GM12878 (cell line): ENCODE data around the gene DPP6. TPM values are rescaled to one million over a fixed set of nuclear protein-coding genes. Genes with fewer than 3 reads are reported as not detected.

Source experiments
- ASH2L ChIP-seq: fragments of 300-600, 200-600 bp; sonication (generic); IDR thresholded peaks from 2 replicates; pipeline ENCODE4 v1.6.1; 2017; ENCODE audit warnings: low read depth, mild to moderate bottlenecking, borderline replicate concordance
- ATF2 ChIP-seq: IDR thresholded peaks from 2 replicates; pipeline ENCODE4 v1.6.1; 2012; ENCODE audit warnings: low read length, inconsistent platforms
- ATF3 ChIP-seq: IDR thresholded peaks from 2 replicates; pipeline ENCODE4 v1.6.1; 2011; ENCODE audit warnings: low read depth, mild to moderate bottlenecking, low read length, moderate library complexity, borderline replicate concordance; ENCODE audit errors: extremely low read depth
- BHLHE40 ChIP-seq, 2 experiments: fragments of 450-650 bp in 1 of 2; IDR thresholded peaks; 2 replicates each; pipeline ENCODE4 v1.6.1; 2011 to 2017; ENCODE audit warnings: low read depth in 2 of 2, borderline replicate concordance in 1 of 2, improper control_type of control experiment in 1 of 2, low read length in 1 of 2, mild to moderate bottlenecking in 1 of 2
- CHD1 ChIP-seq: IDR thresholded peaks from 2 replicates; pipeline ENCODE4 v1.6.1; 2012; ENCODE audit warnings: low read depth, low read length, improper control_type of control experiment
- HDAC6 ChIP-seq: fragments of 200-600 bp; sonication (generic); IDR thresholded peaks from one replicate; pipeline ENCODE4 v1.8.0; 2017; ENCODE audit warnings: antibody characterized with exemption; ENCODE audit not compliant: unreplicated experiment
- IRF5 ChIP-seq: fragments of 450-650 bp; IDR thresholded peaks from 2 replicates; pipeline ENCODE4 v1.6.1; 2017; ENCODE audit warnings: borderline replicate concordance
- MYB ChIP-seq: fragments of 150-350 bp; IDR thresholded peaks from 2 replicates; pipeline ENCODE4 v1.6.1; 2014; ENCODE audit warnings: mild to moderate bottlenecking, low read depth, low read length, borderline replicate concordance
- NFYA ChIP-seq: IDR thresholded peaks from 2 replicates; pipeline ENCODE4 v1.6.1; 2011; ENCODE audit warnings: low read depth, mild to moderate bottlenecking, low read length, improper control_type of control experiment, borderline replicate concordance
- PRDM15 ChIP-seq: fragments of 450-650 bp; formaldehyde crosslinking; IDR thresholded peaks from 2 replicates; pipeline ENCODE4 v1.4.0; 2020; ENCODE audit warnings: mild to moderate bottlenecking, moderate library complexity
- RBBP5 ChIP-seq: fragments of 200-600 bp; sonication (generic); conservative IDR thresholded peaks from 2 replicates; pipeline ENCODE4 v1.6.1; 2016
- TAF1 ChIP-seq: IDR thresholded peaks from 2 replicates; pipeline ENCODE4 v1.6.1; 2011; ENCODE audit warnings: mild to moderate bottlenecking, low read depth, low read length, borderline replicate concordance
- TARDBP ChIP-seq: IDR thresholded peaks from 2 replicates; pipeline ENCODE4 v1.6.1; 2016; ENCODE audit warnings: borderline replicate concordance
- polyA plus RNA-seq, 11 experiments: library from polyadenylated mRNA; depleted of rRNA in 4 of 11; unstranded in 6 of 11; stranded (reverse) in 5 of 11; fragments of >200 nt; fragmentation: Nextera tagmentation in 4 of 11; fragmentation: Illumina TruSeq in 1 of 11; extraction: Ambion mirVana in 4 of 11; extraction: Trizol in 1 of 11; gene quantifications; 1 replicate in 1 of 11; 2 replicates in 10 of 11; pipeline versions ENCODE4 v1.2.1 to v1.2.3, GENCODE V29; 2011 to 2016; ENCODE audit warnings: inconsistent platforms in 2 of 11, missing spikeins in 2 of 11, low read depth in 1 of 11
- total RNA-seq, 4 experiments: library from RNA; depleted of rRNA in 3 of 4; stranded (reverse); fragments of >200 nt in 3 of 4; fragmentation: Illumina TruSeq in 1 of 4; extraction: Trizol in 1 of 4; gene quantifications; 2 replicates each; pipeline versions ENCODE4 v1.2.1 to v1.2.3, GENCODE V29; 2013 to 2021
- TF ChIP-seq, protein P1 (sequence below): fragments of 450-650 bp; IDR thresholded peaks from 2 replicates; pipeline ENCODE4 v1.6.1; 2016; ENCODE audit warnings: mild to moderate bottlenecking, moderate library complexity, borderline replicate concordance
- TF ChIP-seq, protein P2 (sequence below): IDR thresholded peaks from 2 replicates; pipeline ENCODE4 v1.6.1; 2011; ENCODE audit warnings: borderline replicate concordance, low read depth, mild to moderate bottlenecking, moderate library complexity, low read length; ENCODE audit not compliant: insufficient read depth, poor library complexity, severe bottlenecking
- TF ChIP-seq, protein P3 (sequence below): IDR thresholded peaks from 2 replicates; pipeline ENCODE4 v1.6.1; 2011; ENCODE audit warnings: low read depth, low read length, improper control_type of control experiment, borderline replicate concordance

Gene DPP6
- total and polyA plus RNA-seq, 10 of the 15 experiments (the other 5 are each of a cell fraction or from before 2014, with no cell fraction given): not detected

GRCh38 chr7:154837622-154838021 lies 785.4 kb downstream of the DPP6 start (continued):
- TF ChIP-seq, protein P1, sequence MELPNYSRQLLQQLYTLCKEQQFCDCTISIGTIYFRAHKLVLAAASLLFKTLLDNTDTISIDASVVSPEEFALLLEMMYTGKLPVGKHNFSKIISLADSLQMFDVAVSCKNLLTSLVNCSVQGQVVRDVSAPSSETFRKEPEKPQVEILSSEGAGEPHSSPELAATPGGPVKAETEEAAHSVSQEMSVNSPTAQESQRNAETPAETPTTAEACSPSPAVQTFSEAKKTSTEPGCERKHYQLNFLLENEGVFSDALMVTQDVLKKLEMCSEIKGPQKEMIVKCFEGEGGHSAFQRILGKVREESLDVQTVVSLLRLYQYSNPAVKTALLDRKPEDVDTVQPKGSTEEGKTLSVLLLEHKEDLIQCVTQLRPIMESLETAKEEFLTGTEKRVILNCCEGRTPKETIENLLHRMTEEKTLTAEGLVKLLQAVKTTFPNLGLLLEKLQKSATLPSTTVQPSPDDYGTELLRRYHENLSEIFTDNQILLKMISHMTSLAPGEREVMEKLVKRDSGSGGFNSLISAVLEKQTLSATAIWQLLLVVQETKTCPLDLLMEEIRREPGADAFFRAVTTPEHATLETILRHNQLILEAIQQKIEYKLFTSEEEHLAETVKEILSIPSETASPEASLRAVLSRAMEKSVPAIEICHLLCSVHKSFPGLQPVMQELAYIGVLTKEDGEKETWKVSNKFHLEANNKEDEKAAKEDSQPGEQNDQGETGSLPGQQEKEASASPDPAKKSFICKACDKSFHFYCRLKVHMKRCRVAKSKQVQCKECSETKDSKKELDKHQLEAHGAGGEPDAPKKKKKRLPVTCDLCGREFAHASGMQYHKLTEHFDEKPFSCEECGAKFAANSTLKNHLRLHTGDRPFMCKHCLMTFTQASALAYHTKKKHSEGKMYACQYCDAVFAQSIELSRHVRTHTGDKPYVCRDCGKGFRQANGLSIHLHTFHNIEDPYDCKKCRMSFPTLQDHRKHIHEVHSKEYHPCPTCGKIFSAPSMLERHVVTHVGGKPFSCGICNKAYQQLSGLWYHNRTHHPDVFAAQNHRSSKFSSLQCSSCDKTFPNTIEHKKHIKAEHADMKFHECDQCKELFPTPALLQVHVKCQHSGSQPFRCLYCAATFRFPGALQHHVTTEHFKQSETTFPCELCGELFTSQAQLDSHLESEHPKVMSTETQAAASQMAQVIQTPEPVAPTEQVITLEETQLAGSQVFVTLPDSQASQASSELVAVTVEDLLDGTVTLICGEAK: no peak
- no peak for TF ChIP-seq MYB
- TF ChIP-seq NFYA: no peak
- no peak for TF ChIP-seq TAF1
- TF ChIP-seq, protein P2, sequence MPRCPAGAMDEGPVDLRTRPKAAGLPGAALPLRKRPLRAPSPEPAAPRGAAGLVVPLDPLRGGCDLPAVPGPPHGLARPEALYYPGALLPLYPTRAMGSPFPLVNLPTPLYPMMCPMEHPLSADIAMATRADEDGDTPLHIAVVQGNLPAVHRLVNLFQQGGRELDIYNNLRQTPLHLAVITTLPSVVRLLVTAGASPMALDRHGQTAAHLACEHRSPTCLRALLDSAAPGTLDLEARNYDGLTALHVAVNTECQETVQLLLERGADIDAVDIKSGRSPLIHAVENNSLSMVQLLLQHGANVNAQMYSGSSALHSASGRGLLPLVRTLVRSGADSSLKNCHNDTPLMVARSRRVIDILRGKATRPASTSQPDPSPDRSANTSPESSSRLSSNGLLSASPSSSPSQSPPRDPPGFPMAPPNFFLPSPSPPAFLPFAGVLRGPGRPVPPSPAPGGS: no peak
- no peak for TF ChIP-seq RBBP5
- TF ChIP-seq, protein P3, sequence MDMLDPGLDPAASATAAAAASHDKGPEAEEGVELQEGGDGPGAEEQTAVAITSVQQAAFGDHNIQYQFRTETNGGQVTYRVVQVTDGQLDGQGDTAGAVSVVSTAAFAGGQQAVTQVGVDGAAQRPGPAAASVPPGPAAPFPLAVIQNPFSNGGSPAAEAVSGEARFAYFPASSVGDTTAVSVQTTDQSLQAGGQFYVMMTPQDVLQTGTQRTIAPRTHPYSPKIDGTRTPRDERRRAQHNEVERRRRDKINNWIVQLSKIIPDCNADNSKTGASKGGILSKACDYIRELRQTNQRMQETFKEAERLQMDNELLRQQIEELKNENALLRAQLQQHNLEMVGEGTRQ: no peak
- TF ChIP-seq HDAC6: no peak
- TF ChIP-seq BHLHE40 (IDR thresholded peaks at IDR 0.05; ENCODE audit: borderline replicate concordance in 1 of 2, low read depth in 2 of 2, low read length in 1 of 2): peak; percentile 39 to 45; a peak in 1 of 4 replicates
- TF ChIP-seq IRF5: no peak
- no peak for TF ChIP-seq TARDBP
- no peak for TF ChIP-seq ATF3
- TF ChIP-seq ATF2: peak; percentile 55; the same call in 1 of the 2 replicates
- no peak for TF ChIP-seq CHD1
- TF ChIP-seq ASH2L: no peak
- no peak for TF ChIP-seq PRDM15
